Fibroblast of skin of left quadriceps (primary cell): ENCODE data around the gene TSHZ3.

Experiments used
- DNase-seq, 2 experiments: peaks; one replicate each; pipeline ENCODE4 v3.0.0-alpha.2; 2013; ENCODE audit warnings: low read depth in 2 of 2

The TSHZ3 gene

GRCh38 chr19:31231237-31231636, 118.0 kb downstream of the TSHZ3 start:
- DNase-seq: no peak

- peak; percentile 55 to 56 for DNase-seq
These were observed 122.9 kb downstream of the TSHZ3 start for GRCh38 chr19:31226151-31226935.
